ENCODE measurements around the gene CHKA.

GRCh38 chr11:68074584-68075352, 46.4 kb downstream of the CHKA start:
- TF ChIP-seq POLR2A (IDR thresholded peaks at IDR 0.05; ENCODE audit: low read length), result no peak
- TF ChIP-seq GATA1 (IDR thresholded peaks at IDR 0.05; ENCODE audit: low read depth, low read length), result no peak
